CD4-positive, alpha-beta T cell treated with Interleukin-21 for 1 hour (primary cell): ENCODE measurements around the gene ANKLE2.
A peak's percentile ranks its signal among the peaks of the same experiment; 100 is the strongest.
"Not testable (repeated sequence)": the region's sequence is repeated elsewhere in the genome, so short reads cannot be mapped to it uniquely, and the experiment has no call there.

Source experiments
- DNase-seq: peaks from one replicate; pipeline ENCODE4 v3.0.0-alpha.2; 2020

The ANKLE2 gene

DNA sequence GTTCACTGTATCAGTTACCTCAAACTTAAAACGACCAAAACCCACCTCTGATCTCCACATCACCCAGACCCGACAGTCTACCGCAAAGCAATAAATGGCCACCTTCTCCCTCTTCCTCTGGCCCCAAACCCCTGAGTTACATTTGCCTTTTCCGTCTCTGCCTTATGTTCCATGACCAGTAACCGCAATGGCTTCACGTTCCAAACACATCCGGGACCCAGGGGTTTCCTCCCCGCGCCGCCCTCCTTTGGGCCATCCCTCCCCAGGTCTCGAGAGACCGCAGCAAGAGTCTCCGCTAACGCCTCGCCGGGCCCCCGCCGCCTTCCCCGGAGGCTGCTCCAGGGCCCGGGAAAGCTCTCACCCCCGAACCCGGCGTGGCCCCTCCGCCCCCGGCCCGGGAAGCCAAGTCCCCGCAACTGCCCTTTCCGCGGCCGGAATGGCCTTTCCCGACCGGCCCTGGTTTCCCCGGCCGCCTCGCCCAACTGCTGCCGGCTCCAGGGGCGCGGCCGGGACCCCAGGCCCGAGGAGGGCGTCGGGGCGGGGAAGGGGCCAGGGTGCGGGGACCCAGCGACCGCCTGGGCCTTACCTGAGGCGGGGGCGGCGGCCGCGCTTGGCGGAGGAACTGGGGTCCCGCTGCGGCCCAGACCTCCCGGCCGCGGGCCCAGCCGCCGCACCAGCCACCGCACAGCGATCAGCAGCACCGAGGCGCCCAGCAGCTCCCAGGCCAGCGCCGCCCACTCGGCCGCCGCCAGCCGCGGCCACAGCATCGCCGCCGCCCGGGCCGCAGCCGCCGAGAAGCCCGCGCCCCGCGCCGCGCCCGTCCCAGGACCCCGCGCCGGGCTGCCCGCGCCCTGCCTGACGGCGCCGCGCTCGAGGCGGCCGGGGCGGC is at the start of gene ANKLE2:
TSS of gene ANKLE2 (minus strand) at position 801 of the 889 bp plus-strand sequence. CDS start at position 767, 34 bp downstream.
- peak; percentile 66 for DNase-seq

DNA sequence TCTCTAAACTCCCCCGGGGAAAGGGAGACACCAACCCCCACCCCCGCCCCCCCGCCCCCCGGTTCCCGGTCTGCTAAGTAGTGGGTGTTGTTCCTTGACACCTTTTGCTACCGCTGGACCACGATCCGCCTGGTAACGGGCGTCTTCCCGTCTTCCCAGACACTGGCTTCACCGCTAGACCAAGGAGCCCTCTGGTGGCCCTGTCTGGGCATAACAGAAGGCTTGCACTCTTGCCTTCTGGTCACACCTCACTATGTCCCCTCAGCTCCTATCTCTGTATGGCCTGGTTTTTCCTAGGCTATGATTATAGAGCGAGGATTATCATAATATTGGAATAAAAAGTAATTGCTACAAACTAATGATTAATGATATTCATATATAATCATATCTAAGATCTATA is 47.8 kb upstream of the ANKLE2 start:
- peak; percentile 20 for DNase-seq

- DNase-seq, result no peak
Observed at GRCh38 chr12:132807295-132808092, 45.9 kb upstream of the ANKLE2 start.

GRCh38 chr12:132806857-132807256 is 45.2 kb upstream of the ANKLE2 start:
- DNase-seq, result no peak

GRCh38 chr12:132804426-132804861 is 42.8 kb upstream of the ANKLE2 start:
- DNase-seq, result no peak

GRCh38 chr12:132803888-132804287 is 42.3 kb upstream of the ANKLE2 start:
- no peak for DNase-seq

DNA sequence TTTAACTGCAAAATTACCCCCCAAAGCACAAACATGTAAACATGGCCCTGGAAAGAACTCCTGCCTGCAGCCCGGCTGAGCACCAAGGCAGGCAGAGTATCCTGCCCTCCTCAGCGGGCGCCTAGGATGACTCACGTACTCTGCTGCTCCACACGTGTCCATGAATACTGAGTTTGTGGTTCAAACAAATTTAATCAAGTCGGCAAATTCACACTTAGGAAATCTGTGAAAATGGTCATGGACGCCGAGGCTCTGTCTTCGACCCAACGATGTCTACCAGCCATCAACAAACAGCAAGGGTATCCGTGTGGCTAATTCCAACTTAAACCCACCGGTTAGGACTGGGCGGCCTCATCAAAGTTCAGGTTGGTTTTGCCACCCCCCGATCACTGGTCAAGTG is 41.5 kb upstream of the ANKLE2 start:
- no peak for DNase-seq

- no peak for DNase-seq
Observed at GRCh38 chr12:132801741-132802140, 40.1 kb upstream of the ANKLE2 start.

DNA sequence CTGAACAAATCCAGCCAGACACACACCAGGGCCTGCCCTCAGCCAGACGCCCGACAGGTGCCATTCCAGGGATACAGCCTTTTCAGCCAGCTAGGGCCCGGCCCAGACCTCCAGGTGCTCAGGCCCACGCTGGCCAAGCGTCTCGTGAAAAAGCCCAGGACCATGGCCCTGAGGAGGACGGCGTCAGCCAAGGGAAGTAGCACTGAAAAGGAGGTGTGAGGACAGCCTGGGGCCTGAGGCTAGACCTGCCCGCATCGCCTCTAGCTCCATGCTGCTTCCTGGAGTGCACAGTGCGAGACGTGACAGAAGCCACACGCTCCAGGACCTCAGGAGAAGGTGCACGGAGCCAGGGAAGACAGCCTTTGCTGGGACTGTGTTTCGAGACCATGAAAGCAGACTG is 37.2 kb upstream of the ANKLE2 start:
- DNase-seq, result no peak

DNA sequence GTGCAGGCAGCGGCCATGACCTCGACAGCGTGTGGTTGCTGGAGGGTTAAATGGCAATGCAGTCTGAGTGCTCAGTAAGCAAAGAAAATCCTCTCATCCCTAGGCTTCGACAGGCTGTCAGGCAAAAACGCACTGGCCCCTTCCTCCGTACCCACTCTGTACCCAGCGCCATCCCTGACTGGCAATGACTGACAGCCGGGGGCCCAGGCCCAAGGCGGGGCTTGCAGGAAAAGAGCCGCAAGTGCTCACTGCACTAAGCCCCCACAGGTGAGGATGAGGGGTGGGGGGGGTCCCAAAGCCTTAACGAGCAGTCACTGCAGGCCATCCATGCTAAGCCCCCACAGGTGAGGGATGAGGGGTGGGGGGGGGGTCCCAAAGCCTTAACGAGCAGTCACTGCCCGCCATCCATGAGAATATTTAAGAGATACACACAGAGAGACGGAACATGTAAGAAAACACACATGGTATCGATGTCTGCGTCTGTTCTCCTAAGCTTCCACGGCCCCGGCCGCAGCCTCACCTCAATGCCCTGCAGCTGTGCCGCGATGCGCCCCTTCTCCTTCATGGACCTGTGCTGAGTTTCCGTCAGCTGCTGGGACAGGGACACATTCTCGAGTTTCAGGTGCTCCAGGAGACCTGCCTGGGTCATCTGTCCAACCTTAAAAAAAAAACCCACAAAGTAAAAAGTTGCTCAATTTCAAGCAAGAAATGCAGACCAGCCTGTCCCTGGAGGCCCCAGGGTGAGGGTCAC is 36.4 kb upstream of the ANKLE2 start:
- DNase-seq, result no peak

- no peak for DNase-seq
Observed at GRCh38 chr12:132795847-132796246, 34.2 kb upstream of the ANKLE2 start.

DNA sequence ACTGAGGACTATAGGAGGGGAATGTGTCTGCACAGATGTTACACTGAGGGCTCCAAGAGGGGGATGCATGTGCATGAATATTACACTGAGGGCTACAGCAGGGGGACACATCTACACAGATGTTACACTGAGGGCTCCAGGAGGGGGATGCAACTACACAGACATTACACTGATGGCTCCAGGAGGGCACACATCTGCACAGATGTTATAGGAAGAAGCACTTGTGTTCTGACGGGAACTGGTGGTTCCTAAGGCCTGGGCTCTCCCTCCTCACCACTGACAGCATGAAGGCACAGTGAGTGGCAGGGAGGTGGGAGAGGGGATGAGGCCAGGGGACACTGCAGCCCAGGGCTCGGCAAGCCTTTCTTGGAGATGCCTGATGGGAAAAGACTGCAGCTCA is 30.3 kb upstream of the ANKLE2 start:
- not testable (repeated sequence) for DNase-seq

- DNase-seq, result no peak
Observed at GRCh38 chr12:132789099-132789471, 27.5 kb upstream of the ANKLE2 start.

GRCh38 chr12:132788375-132789098 is 26.9 kb upstream of the ANKLE2 start:
- no peak for DNase-seq

DNA sequence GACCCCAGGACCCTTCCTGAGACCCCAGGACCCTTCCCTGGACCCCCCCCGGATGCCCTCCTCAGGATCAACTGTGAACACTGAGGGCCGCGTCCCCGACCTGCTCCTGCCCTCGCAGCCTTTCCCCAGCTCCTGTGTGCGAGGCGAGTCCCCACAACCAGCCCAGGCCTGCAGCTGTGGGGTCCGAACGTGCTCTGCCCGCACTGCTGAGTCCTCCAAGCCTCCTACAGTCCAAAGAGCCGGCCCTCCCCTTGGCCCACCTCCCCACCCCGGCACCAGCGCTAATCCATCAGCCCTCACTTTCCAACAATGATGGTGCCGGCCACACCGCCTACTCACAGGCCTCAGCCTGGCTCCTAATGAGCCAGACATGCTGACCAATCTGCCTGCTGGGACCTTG is 26.2 kb upstream of the ANKLE2 start:
- DNase-seq, result no peak

GRCh38 chr12:132786192-132786591 is 24.6 kb upstream of the ANKLE2 start:
- DNase-seq, result no peak

DNA sequence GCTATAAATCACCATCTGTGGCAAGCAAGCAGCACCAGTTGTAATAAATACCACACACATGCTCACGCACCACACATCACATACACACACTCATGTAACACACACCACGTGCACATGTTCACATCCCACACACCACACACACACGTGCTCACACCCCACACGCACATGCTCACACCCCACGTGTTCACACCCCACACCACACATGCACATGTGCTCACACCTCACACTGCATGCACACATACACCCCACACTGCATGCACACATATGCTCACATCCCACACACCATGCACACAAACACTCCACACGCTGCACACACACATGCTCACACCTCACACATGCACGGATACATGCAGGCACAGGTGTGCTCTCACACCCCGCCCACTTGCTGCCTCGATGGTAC is 22.9 kb upstream of the ANKLE2 start:
- DNase-seq, result no peak

DNA sequence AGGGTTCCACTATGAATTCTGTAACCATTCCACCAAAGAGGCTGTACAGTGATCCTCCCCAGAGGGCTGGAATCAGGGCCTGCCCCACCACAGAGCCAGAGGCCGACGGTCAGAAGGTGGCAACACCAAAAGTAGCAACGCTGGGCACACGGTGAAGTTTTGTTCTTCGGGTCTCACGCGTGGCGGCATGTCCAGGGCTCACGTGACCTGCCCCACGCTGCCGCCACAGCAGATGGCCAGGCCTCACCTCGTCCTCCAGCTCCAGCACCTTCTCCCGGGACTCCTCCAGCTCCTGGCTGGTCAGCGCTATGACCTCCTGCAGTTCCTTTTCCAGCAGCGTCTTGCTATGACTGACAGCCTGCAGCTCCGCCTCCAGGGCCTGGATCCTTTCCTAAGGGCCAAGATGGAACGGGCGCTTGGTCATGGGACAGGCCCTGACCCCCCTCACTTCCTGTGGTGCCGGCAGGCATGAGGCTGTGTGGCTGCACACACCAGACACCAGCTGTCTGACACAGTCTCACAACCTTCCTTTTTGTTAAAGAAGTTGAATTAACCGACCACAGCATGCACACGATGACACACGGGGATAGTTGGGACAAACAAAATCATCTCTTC is 22.4 kb upstream of the ANKLE2 start:
- no peak for DNase-seq

- DNase-seq, result no peak
Observed at GRCh38 chr12:132781938-132782337, 20.3 kb upstream of the ANKLE2 start.

DNA sequence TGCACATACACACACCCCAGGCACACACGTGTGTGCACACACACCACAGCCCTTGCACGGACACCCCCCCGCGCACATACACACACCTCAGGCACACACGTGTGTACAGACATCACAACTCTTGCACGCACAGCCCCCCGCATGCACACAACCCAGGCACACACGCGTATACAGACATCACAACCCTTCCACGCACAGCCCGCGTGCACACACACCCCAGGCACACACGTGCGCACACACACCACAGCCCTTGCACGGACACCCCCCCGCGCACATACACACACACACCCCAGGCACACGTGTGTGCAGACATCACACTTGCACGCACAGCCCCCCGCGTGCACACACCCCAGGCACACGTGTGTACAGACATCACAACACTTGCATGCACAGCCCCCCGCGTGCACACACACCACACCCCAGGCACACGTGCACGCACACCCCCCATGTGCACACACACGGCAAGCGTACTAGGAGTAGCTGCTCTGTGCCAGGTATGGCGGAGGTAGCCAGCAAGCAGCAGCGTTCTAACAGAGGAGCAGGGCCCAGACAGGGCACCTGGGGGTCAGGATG is 18.2 kb upstream of the ANKLE2 start:
- no peak for DNase-seq

DNA sequence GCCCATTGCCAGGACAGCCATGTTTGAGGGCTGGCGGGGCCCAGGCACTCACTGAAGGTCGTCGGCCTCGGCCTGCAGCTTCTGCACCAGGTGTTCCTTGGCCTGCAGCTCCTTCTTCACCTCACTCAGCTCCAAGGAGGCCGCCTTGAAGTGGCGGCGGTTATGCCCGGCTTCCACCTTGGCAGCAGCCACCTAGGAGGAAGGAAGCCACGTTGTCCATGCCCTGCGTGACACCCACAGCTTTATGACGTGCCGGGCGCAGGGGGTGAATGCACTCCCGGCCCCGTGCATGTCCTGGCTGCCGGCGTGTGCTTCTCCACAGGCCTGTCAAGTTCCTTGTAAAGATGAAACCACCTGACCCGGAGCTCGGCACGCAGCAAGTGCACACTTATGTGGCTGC is 16.0 kb upstream of the ANKLE2 start:
- DNase-seq, result no peak
